Common myeloid progenitor, CD34-positive (primary cell): ENCODE results near the gene SHISAL2A.

ENCODE experiments used
- CTCF ChIA-PET: fragments of 350-600 bp; sonication (Branson Sonifier 250); formaldehyde crosslinking; loops from one replicate; lab custom pipeline; 2021; ENCODE audit warnings: antibody characterized with exemption; lab: Charles Lee
- POLR2A ChIA-PET: fragments of 350-600 bp; sonication (Branson Sonifier 250); formaldehyde crosslinking; loops from one replicate; lab custom pipeline; 2021; ENCODE audit warnings: antibody characterized with exemption; lab: Charles Lee
- DNase-seq, 3 donors: peaks; one replicate each; pipeline versions ENCODE4 v3.0.0 to v3.0.0-alpha.2; 2013
- H3K27ac ChIP-seq, 2 experiments: 1 replicate in 1 of 2; 2 replicates in 1 of 2; pipeline ENCODE4 v1.7.0; 2013; ENCODE audit warnings: inconsistent platforms in 2 of 2, low read length in 2 of 2, mild to moderate bottlenecking in 2 of 2, low read depth in 1 of 2, moderate library complexity in 1 of 2; ENCODE audit not compliant: severe bottlenecking in 2 of 2, insufficient read depth in 1 of 2, poor library complexity in 1 of 2
- H3K27me3 ChIP-seq, 5 experiments: replicated peaks in 2 of 5; 1 replicate in 3 of 5; 2 replicates in 2 of 5; pipeline versions ENCODE4 v1.6.1 to v1.7.0; 2013; ENCODE audit warnings: low read length in 4 of 5, mild to moderate bottlenecking in 2 of 5, moderate library complexity in 2 of 5, inconsistent platforms in 1 of 5; ENCODE audit not compliant: insufficient read depth in 5 of 5, control insufficient read depth in 4 of 5
- H3K36me3 ChIP-seq, 4 experiments: 1 replicate in 2 of 4; 2 replicates in 2 of 4; pipeline versions ENCODE4 v1.6.1 to v1.7.0; 2013; ENCODE audit warnings: low read length in 3 of 4, control low read depth in 1 of 4, mild to moderate bottlenecking in 1 of 4; ENCODE audit not compliant: control insufficient read depth in 4 of 4, insufficient read depth in 4 of 4
- H3K4me1 ChIP-seq, 4 experiments: 1 replicate in 3 of 4; 2 replicates in 1 of 4; pipeline versions ENCODE4 v1.6.1 to v1.7.1; 2013; ENCODE audit warnings: low read length in 3 of 4, mild to moderate bottlenecking in 3 of 4, control low read depth in 1 of 4, inconsistent platforms in 1 of 4, moderate library complexity in 1 of 4; ENCODE audit not compliant: control insufficient read depth in 4 of 4, insufficient read depth in 4 of 4; ENCODE audit errors: control extremely low read depth in 1 of 4
- H3K4me3 ChIP-seq, 7 experiments: 1 replicate in 4 of 7; 2 replicates in 3 of 7; pipeline versions ENCODE4 v1.5.1 to v1.7.0; 2013; ENCODE audit warnings: mild to moderate bottlenecking in 7 of 7, low read length in 6 of 7, moderate library complexity in 6 of 7, inconsistent platforms in 2 of 7, low read depth in 2 of 7, control low read depth in 1 of 7; ENCODE audit not compliant: insufficient read depth in 4 of 7, control insufficient read depth in 1 of 7; ENCODE audit errors: extremely low read depth in 1 of 7
- H3K9me3 ChIP-seq, 5 experiments: 1 replicate in 4 of 5; 2 replicates in 1 of 5; pipeline versions ENCODE4 v1.6.1 to v1.7.1; 2013; ENCODE audit warnings: low read length in 4 of 5, mild to moderate bottlenecking in 2 of 5, inconsistent platforms in 1 of 5, low read depth in 1 of 5, moderate library complexity in 1 of 5; ENCODE audit not compliant: control insufficient read depth in 4 of 5, insufficient read depth in 2 of 5; ENCODE audit errors: control extremely low read depth in 1 of 5
- WGBS: methylation state at CpG from one replicate; pipeline ENCODE4 v1.1.5; 2013; ENCODE audit not compliant: insufficient coverage; 5-methylcytosine and 5-hydroxymethylcytosine counted together

SHISAL2A gene

DNA sequence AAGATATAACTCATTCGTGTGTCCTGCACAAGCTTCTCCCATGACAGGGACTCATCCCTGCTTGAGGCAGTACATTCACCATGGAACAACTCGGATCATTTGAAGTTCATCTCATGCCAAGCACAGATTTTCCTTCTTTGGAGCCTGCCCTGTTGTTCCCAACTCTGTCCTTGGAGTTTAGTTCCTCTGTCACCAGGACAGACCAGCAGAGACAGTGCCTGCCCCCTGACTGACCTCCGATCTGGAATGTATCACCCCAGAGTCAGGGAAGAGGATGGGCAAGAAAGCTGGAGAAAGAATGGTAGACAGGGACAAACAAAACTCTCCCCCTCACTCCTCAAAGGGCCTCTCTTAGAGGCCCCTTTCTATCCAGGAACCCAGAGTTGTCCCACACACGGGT lies 5.0 kb downstream of the SHISAL2A start:
- Histone ChIP-seq H3K4me1 (peaks cover 4 to 32% (median 12%) of the 10 kb centered on the region in 4 experiments), H3K27ac (no peak overlapping the region), H3K27me3 (peaks cover 0 to 23% (median 8%) of the 10 kb centered on the region in 5 experiments), H3K36me3 (no peaks in the 10 kb centered on the region), H3K4me3 (no peak overlapping the region), H3K9me3 (peaks cover 0 to 9% (median 0%) of the 10 kb centered on the region in 5 experiments)
- POLR2A ChIA-PET = no interaction called here
- 98% methylated on average over 2 of the region's 4 CpGs for WGBS
- CTCF ChIA-PET = interaction anchor here (0.7 kb wide), 1 partner anchor 14 kb away, joined by 3 read pairs; no protein-coding TSS in a partner anchor
- no peak for DNase-seq

DNA sequence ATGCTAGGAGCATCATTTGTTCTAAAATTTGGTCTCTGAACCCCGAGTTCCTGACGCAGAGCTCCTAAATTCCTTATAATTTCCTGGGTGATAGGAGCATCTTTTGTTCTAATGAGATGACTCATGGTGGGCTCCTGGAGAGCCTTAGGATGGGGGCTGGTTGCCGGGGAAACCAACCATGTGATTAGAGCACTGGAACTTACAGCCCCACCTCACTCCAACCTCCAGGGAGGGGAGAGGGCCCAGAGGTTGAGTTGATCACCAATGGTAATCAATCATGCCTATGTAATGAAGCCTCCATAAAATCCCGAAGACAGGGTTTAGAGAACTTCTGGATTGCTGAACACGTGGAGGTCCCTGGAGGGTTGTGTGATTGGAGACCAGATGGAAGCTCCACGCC lies 7.7 kb downstream of the SHISAL2A start:
- H3K27ac ChIP-seq = no peak overlapping the region
- no peaks in the 10 kb centered on the region for H3K9me3 ChIP-seq
- ChIA-PET POLR2A (no interaction called here), CTCF (no interaction called here)
- H3K36me3 ChIP-seq = no peaks in the 10 kb centered on the region
- WGBS = 97% methylated on average over 5 of the region's 6 CpGs
- H3K27me3 ChIP-seq = no peaks in the 10 kb centered on the region
- no peak overlapping the region for H3K4me3 ChIP-seq
- H3K4me1 ChIP-seq = peaks cover 4 to 27% (median 8%) of the 10 kb centered on the region in 4 experiments
- DNase-seq = no peak

DNA sequence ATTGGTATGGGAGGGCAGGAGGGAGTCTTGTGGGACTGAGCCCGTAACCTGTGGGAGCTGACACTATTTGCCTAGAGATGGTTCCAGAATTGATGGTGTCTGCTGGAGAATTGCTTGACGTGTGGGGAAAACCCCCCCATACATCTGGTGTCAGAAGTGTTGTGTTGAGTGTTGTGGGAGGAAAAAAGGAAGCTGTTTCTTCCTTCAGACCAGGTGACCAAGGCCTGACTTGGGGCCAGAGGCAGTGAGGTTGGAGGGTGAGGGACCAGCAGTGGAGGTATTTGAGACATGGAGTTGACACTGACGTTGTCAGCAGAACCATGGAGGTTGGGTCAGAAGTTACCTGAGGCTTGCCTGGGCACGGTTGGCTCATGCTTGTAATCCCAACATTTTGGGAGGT lies 8.3 kb downstream of the SHISAL2A start:
- WGBS = 100% methylated on average over 2 of the region's 4 CpGs
- CTCF ChIA-PET = no interaction called here
- H3K36me3 ChIP-seq = no peaks in the 10 kb centered on the region
- POLR2A ChIA-PET = interaction anchor here (1.1 kb wide), 1 partner anchor 109 kb away, joined by 3 read pairs; no protein-coding TSS in a partner anchor
- H3K9me3 ChIP-seq = no peaks in the 10 kb centered on the region
- DNase-seq = peak in 2 of 3 donors; percentile 54 to 61
- H3K4me3 ChIP-seq = no peak overlapping the region
- no peak overlapping the region for H3K27ac ChIP-seq
- no peaks in the 10 kb centered on the region for H3K27me3 ChIP-seq
- peaks cover 4 to 27% (median 8%) of the 10 kb centered on the region in 4 experiments for H3K4me1 ChIP-seq

DNA sequence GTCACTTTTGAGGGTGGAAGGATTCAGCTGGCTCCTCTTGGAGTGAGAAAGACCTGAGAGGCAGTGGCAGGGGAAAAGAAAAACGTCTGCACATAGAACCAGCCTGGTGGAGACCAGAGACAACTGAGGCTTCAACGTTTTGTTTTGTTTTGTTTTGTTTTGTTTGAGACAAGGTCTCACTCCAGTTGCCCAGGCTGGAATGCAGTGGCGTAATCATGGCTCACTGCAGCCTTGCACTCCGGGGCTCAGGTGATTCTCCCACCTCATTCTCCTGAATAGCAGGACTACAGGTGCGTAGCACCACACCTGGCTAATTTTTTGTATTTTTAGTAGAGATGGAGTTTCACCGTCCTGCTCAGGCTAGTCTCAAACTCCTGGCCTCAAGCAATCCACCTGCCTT lies 12.3 kb downstream of the SHISAL2A start:
- ChIA-PET CTCF (no interaction called here), POLR2A (interaction anchor here (0.6 kb wide), 1 partner anchor 47 kb away, joined by 3 read pairs; no protein-coding TSS in a partner anchor)
- no peak for DNase-seq
- H3K4me1 ChIP-seq = peaks cover 0 to 10% (median 3%) of the 10 kb centered on the region in 4 experiments
- no peaks in the 10 kb centered on the region for H3K9me3 ChIP-seq
- WGBS = 73% methylated on average over 2 of the region's 6 CpGs
- no peaks in the 10 kb centered on the region for H3K27me3 ChIP-seq
- no peaks in the 10 kb centered on the region for H3K36me3 ChIP-seq
- H3K27ac ChIP-seq = no peak overlapping the region
- no peak overlapping the region for H3K4me3 ChIP-seq

DNA sequence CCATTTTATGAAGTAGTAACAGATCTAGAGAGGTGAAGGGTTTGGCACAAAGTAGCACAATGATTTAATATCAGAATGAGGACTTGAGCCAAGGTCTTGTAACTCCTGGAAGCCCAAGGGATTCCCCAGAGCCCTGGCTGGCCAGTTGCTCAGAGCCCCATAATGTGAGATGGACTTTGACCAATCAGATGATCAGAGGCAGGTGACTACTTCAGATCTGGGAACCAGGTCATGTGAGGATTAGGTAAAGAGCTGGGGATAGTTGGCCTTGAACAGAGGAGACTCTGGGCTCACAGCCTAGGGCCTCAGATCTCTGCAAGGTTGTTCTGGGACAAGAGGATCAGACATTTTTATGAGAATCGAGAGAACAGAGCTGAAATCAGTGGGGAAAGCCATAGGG lies 18.9 kb downstream of the SHISAL2A start:
- no peak overlapping the region for H3K27ac ChIP-seq
- no peak for DNase-seq
- ChIA-PET POLR2A (no interaction called here), CTCF (interaction anchor here (0.7 kb wide), 1 partner anchor 14 kb away, joined by 3 read pairs; no protein-coding TSS in a partner anchor)
- no peaks in the 10 kb centered on the region for H3K27me3 ChIP-seq
- H3K36me3 ChIP-seq = no peaks in the 10 kb centered on the region
- no peak overlapping the region for H3K4me3 ChIP-seq
- WGBS = no CpG with 5 or more reads among the region's 1 CpG
- no peaks in the 10 kb centered on the region for H3K4me1 ChIP-seq
- no peaks in the 10 kb centered on the region for H3K9me3 ChIP-seq

DNA sequence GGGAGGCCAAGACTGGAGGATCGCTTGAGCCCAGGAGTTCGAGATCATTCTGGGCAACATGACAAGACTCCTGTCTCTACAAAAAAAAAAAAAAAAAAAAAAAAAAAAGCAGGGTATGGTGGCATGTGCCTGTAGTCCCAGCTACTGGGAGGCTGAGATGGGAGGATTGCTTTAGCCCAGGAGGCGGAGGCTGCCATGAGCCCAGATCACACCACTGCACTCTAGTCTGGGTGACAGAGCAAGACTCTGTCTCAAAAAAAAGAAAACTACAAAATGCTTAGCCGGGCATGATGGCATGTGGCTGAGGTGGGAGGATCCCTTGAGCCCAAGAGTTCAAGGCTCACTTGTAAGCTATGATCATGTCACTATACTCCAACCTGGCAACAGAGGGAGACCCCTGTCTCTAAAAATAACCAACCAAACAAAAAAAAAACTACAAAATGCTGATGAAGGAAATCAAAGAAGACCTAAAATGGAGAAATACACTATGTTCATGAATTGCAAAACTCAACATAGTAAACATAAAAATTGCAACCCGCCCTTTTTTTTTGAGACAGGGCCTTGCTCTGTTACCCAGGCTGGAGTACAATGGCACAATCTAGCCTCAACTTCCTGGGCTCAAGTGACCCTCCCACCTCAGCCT lies 20.4 kb downstream of the SHISAL2A start:
- CTCF ChIA-PET = no interaction called here

DNA sequence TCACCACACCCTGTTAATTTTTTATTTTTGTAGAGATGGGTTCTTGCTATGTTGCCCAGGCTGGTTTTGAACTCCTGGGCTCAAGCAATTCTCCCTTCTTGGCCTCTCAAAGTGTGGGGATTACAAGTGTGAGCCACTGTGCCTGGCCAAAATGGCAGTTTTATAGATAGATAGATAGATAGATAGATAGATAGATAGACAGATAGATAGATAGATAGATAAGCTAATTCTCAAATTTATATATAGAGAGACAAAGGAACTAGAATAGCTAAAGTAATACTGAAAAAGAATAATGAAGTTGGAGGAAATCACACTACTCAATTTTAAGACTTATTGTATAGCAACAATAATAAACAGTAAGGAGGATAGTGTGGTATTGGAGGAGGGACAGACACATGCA lies 21.1 kb downstream of the SHISAL2A start:
- Histone ChIP-seq H3K27me3 (no peaks in the 10 kb centered on the region), H3K27ac (no peak overlapping the region), H3K9me3 (no peaks in the 10 kb centered on the region), H3K36me3 (no peaks in the 10 kb centered on the region), H3K4me3 (no peak overlapping the region), H3K4me1 (no peaks in the 10 kb centered on the region)
- ChIA-PET CTCF (no interaction called here), POLR2A (no interaction called here)
- no peak for DNase-seq

More for the DNA sequence above, 20.4 kb downstream of the SHISAL2A start:
- no peaks in the 10 kb centered on the region for H3K9me3 ChIP-seq
- no peaks in the 10 kb centered on the region for H3K36me3 ChIP-seq
- H3K27ac ChIP-seq = no peak overlapping the region
- POLR2A ChIA-PET = no interaction called here
- H3K4me1 ChIP-seq = no peaks in the 10 kb centered on the region
- no peak for DNase-seq
- no peak overlapping the region for H3K4me3 ChIP-seq
- H3K27me3 ChIP-seq = no peaks in the 10 kb centered on the region
- 94% methylated on average over 2 of the region's 5 CpGs for WGBS
